AG10803 (cell line): ENCODE measurements around the gene APBA2.

Experiments
- DNase-seq: peaks from one replicate; pipeline ENCODE4 v3.0.0; 2010; ENCODE audit warnings: low read depth
- H3K4me3 ChIP-seq: 2 replicates; pipeline ENCODE4 v1.5.1; 2011; ENCODE audit warnings: mild to moderate bottlenecking, low read length, control low read depth
- CTCF ChIP-seq: conservative IDR thresholded peaks from 2 replicates; pipeline ENCODE4 v1.5.1; 2011; ENCODE audit warnings: mild to moderate bottlenecking, low read length, control low read depth, inconsistent platforms

APBA2 gene

GRCh38 chr15:29133791-29134190 is 248.0 kb downstream of the APBA2 start:
- no peak for DNase-seq
- no peak overlapping the region for H3K4me3 ChIP-seq
- no peak for TF ChIP-seq CTCF

- no peak overlapping the region for H3K4me3 ChIP-seq
- TF ChIP-seq CTCF, result no peak
- no peak for DNase-seq
These were observed 248.5 kb downstream of the APBA2 start for GRCh38 chr15:29134239-29134638.

- TF ChIP-seq CTCF, result no peak
- no peak overlapping the region for H3K4me3 ChIP-seq
These were observed 249.0 kb downstream of the APBA2 start for GRCh38 chr15:29134641-29135308.

GRCh38 chr15:29135309-29135657 is 249.5 kb downstream of the APBA2 start:
- peak; percentile 42 for DNase-seq
- no peak overlapping the region for H3K4me3 ChIP-seq
- no peak for TF ChIP-seq CTCF

More at GRCh38 chr15:29134641-29135308, 249.0 kb downstream of the APBA2 start:
- DNase-seq, result no peak

- no peak for TF ChIP-seq CTCF
- DNase-seq, result no peak
- H3K4me3 ChIP-seq, result no peak overlapping the region
These were observed 250.2 kb downstream of the APBA2 start for GRCh38 chr15:29135702-29136646.

GRCh38 chr15:29138260-29138659 is 252.5 kb downstream of the APBA2 start:
- H3K4me3 ChIP-seq, result no peak overlapping the region
- TF ChIP-seq CTCF, result no peak
- no peak for DNase-seq

GRCh38 chr15:29139072-29139471 is 253.3 kb downstream of the APBA2 start:
- TF ChIP-seq CTCF, result no peak
- no peak overlapping the region for H3K4me3 ChIP-seq
- DNase-seq, result no peak
